K562 (cell line): ENCODE measurements around the gene MGAT5. TPM values are rescaled to one million over a fixed set of nuclear protein-coding genes. Genes with fewer than 3 reads are reported as not detected.

Experiments
- ARID2 ChIP-seq: fragments of 450-650 bp; IDR thresholded peaks from 2 replicates; pipeline ENCODE4 v1.6.1; 2017; ENCODE audit warnings: antibody characterized with exemption, mild to moderate bottlenecking
- KAT8 ChIP-seq: fragments of 450-650 bp; IDR thresholded peaks from 2 replicates; pipeline ENCODE4 v1.6.1; 2016; ENCODE audit warnings: low read depth, mild to moderate bottlenecking
- NFIX ChIP-seq: fragments of 250-450 bp; sonication (Bioruptor Pico); IDR thresholded peaks from 2 replicates; pipeline ENCODE4 v1.4.0; 2020; ENCODE audit warnings: low read depth, mild to moderate bottlenecking, moderate library complexity
- SMAD3 ChIP-seq: fragments of 450-650 bp; formaldehyde crosslinking; conservative IDR thresholded peaks from 2 replicates; pipeline ENCODE4 v1.4.0; 2020; ENCODE audit warnings: mild to moderate bottlenecking
- TEAD1 ChIP-seq, 2 experiments: fragments of 450-650 bp in 1 of 2; sonication (generic) in 1 of 2; formaldehyde crosslinking; IDR thresholded peaks; 2 replicates each; pipeline versions ENCODE4 v1.4.0 to v1.8.0; 2020 to 2022; ENCODE audit warnings: mild to moderate bottlenecking in 2 of 2, missing genetic modification reagents in 1 of 2
- YBX1 ChIP-seq: fragments of 450-650 bp; IDR thresholded peaks from 2 replicates; pipeline ENCODE4 v1.7.1; 2016; ENCODE audit warnings: mild to moderate bottlenecking
- ZFPM2 ChIP-seq: fragments of 250-450 bp; sonication (Bioruptor Pico); IDR thresholded peaks from 2 replicates; pipeline ENCODE4 v1.5.1; 2022; ENCODE audit warnings: mild to moderate bottlenecking
- ZKSCAN1 ChIP-seq: fragments of 150-350 bp; IDR thresholded peaks from 2 replicates; pipeline ENCODE4 v1.6.1; 2016; ENCODE audit warnings: low read depth, low read length
- ZNF347 ChIP-seq: fragments of 450-650 bp; formaldehyde crosslinking; IDR thresholded peaks from 2 replicates; pipeline ENCODE4 v1.4.0; 2020; ENCODE audit warnings: low read depth, mild to moderate bottlenecking, moderate library complexity
- ZNF445 ChIP-seq: fragments of 250-450 bp; sonication (Bioruptor Pico); IDR thresholded peaks from 2 replicates; pipeline ENCODE4 v1.4.0; 2020; ENCODE audit warnings: low read depth, mild to moderate bottlenecking, moderate library complexity
- polyA plus RNA-seq, 8 experiments: library from polyadenylated mRNA; depleted of rRNA in 4 of 8; stranded (reverse) in 5 of 8; unstranded in 3 of 8; fragments of >200 nt; fragmentation: Nextera tagmentation in 2 of 8; fragmentation: Illumina TruSeq in 1 of 8; extraction: Ambion mirVana in 2 of 8; extraction: Trizol in 1 of 8; gene quantifications; 2 replicates each; pipeline versions ENCODE4 v1.2.1 to v1.2.3, GENCODE V29; 2011 to 2014; ENCODE audit warnings: inconsistent platforms in 1 of 8, missing spikeins in 1 of 8
- total RNA-seq, 7 experiments: library from RNA; depleted of rRNA in 6 of 7; stranded (reverse); fragments of >200 nt in 6 of 7; fragmentation: Illumina TruSeq in 2 of 7; extraction: Trizol in 2 of 7; gene quantifications; 2 replicates each; pipeline versions ENCODE4 v1.2.1 to v1.2.3, GENCODE V29; 2011 to 2021; ENCODE audit warnings: low replicate concordance in 1 of 7
- TF ChIP-seq, protein P1 (sequence below): sonication (generic); formaldehyde crosslinking; IDR thresholded peaks from 2 replicates; pipeline ENCODE4 v1.8.0; 2023; ENCODE audit warnings: mild to moderate bottlenecking, missing genetic modification reagents
- TF ChIP-seq, protein P2 (sequence below), 2 experiments: IDR thresholded peaks; 2 replicates each; pipeline ENCODE4 v1.6.1; 2012; ENCODE audit warnings: improper control_type of control experiment in 2 of 2, low read depth in 2 of 2, low read length in 2 of 2, borderline replicate concordance in 1 of 2
- TF ChIP-seq, protein P3 (sequence below): fragments of 450-650 bp; formaldehyde crosslinking; IDR thresholded peaks from 2 replicates; pipeline ENCODE4 v1.4.0; 2022; ENCODE audit warnings: mild to moderate bottlenecking, moderate library complexity
- TF ChIP-seq, protein P4 (sequence below): fragments of 250-450 bp; sonication (Bioruptor Pico); IDR thresholded peaks from 2 replicates; pipeline ENCODE4 v1.4.0; 2020; ENCODE audit warnings: mild to moderate bottlenecking, moderate library complexity, borderline replicate concordance

MGAT5 gene
- total and polyA plus RNA-seq, 9 of the 15 experiments (the other 6 are each of a cell fraction or from before 2014, with no cell fraction given): 1.6 to 18.6 (median 11.1) TPM

DNA sequence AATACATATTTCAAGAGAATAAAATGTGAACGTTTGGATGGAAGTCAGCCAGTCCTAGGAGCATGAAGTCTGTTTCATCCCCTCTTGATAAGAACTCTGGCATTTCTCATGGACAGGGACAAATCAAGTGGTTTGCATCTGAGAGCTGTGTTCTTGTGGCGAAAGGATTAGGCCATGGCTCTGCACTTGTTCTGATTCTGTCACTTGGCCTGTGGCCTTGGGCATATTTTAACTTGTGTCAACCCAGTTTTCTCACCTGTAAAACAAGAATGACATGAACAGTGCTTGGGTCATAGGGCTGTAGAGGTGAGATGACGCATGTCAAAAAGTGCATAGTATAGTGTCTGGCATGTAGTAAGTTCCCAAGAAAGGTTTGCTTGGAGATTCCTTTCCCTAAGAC is 125.8 kb downstream of the MGAT5 start (continued):
- TF ChIP-seq, protein P1, sequence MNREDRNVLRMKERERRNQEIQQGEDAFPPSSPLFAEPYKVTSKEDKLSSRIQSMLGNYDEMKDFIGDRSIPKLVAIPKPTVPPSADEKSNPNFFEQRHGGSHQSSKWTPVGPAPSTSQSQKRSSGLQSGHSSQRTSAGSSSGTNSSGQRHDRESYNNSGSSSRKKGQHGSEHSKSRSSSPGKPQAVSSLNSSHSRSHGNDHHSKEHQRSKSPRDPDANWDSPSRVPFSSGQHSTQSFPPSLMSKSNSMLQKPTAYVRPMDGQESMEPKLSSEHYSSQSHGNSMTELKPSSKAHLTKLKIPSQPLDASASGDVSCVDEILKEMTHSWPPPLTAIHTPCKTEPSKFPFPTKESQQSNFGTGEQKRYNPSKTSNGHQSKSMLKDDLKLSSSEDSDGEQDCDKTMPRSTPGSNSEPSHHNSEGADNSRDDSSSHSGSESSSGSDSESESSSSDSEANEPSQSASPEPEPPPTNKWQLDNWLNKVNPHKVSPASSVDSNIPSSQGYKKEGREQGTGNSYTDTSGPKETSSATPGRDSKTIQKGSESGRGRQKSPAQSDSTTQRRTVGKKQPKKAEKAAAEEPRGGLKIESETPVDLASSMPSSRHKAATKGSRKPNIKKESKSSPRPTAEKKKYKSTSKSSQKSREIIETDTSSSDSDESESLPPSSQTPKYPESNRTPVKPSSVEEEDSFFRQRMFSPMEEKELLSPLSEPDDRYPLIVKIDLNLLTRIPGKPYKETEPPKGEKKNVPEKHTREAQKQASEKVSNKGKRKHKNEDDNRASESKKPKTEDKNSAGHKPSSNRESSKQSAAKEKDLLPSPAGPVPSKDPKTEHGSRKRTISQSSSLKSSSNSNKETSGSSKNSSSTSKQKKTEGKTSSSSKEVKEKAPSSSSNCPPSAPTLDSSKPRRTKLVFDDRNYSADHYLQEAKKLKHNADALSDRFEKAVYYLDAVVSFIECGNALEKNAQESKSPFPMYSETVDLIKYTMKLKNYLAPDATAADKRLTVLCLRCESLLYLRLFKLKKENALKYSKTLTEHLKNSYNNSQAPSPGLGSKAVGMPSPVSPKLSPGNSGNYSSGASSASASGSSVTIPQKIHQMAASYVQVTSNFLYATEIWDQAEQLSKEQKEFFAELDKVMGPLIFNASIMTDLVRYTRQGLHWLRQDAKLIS (CRISPR knock-in tag): no peak
- TF ChIP-seq, protein P2, sequence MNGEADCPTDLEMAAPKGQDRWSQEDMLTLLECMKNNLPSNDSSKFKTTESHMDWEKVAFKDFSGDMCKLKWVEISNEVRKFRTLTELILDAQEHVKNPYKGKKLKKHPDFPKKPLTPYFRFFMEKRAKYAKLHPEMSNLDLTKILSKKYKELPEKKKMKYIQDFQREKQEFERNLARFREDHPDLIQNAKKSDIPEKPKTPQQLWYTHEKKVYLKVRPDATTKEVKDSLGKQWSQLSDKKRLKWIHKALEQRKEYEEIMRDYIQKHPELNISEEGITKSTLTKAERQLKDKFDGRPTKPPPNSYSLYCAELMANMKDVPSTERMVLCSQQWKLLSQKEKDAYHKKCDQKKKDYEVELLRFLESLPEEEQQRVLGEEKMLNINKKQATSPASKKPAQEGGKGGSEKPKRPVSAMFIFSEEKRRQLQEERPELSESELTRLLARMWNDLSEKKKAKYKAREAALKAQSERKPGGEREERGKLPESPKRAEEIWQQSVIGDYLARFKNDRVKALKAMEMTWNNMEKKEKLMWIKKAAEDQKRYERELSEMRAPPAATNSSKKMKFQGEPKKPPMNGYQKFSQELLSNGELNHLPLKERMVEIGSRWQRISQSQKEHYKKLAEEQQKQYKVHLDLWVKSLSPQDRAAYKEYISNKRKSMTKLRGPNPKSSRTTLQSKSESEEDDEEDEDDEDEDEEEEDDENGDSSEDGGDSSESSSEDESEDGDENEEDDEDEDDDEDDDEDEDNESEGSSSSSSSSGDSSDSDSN (IDR thresholded peaks at IDR 0.05; ENCODE audit: borderline replicate concordance in 1 of 2, low read depth in 2 of 2, low read length in 2 of 2): no peak
- TF ChIP-seq, protein P3, sequence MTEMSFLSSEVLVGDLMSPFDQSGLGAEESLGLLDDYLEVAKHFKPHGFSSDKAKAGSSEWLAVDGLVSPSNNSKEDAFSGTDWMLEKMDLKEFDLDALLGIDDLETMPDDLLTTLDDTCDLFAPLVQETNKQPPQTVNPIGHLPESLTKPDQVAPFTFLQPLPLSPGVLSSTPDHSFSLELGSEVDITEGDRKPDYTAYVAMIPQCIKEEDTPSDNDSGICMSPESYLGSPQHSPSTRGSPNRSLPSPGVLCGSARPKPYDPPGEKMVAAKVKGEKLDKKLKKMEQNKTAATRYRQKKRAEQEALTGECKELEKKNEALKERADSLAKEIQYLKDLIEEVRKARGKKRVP (CRISPR knock-in tag): no peak
- TF ChIP-seq ZKSCAN1 (no peak), ARID2 (no peak), TEAD1 (CRISPR knock-in tag; IDR thresholded peaks at IDR 0.05) (no peak), ZFPM2 (CRISPR knock-in tag) (no peak), ZNF445 (CRISPR knock-in tag) (no peak), NFIX (no peak), YBX1 (no peak), ZNF347 (CRISPR knock-in tag) (no peak), KAT8 (no peak), SMAD3 (CRISPR knock-in tag) (no peak)
- TF ChIP-seq, protein P4, sequence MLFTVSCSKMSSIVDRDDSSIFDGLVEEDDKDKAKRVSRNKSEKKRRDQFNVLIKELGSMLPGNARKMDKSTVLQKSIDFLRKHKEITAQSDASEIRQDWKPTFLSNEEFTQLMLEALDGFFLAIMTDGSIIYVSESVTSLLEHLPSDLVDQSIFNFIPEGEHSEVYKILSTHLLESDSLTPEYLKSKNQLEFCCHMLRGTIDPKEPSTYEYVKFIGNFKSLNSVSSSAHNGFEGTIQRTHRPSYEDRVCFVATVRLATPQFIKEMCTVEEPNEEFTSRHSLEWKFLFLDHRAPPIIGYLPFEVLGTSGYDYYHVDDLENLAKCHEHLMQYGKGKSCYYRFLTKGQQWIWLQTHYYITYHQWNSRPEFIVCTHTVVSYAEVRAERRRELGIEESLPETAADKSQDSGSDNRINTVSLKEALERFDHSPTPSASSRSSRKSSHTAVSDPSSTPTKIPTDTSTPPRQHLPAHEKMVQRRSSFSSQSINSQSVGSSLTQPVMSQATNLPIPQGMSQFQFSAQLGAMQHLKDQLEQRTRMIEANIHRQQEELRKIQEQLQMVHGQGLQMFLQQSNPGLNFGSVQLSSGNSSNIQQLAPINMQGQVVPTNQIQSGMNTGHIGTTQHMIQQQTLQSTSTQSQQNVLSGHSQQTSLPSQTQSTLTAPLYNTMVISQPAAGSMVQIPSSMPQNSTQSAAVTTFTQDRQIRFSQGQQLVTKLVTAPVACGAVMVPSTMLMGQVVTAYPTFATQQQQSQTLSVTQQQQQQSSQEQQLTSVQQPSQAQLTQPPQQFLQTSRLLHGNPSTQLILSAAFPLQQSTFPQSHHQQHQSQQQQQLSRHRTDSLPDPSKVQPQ (CRISPR knock-in tag): no peak
